IMR-90 (cell line): ENCODE results near the gene GPR27. TPM values are rescaled to one million over a fixed set of nuclear protein-coding genes. Genes with fewer than 3 reads are reported as not detected.

Experiments
- ATAC-seq: fragments of 200-7000 bp; cut with Tn5 transposase; 2 replicates; pipeline ENCODE4 v1.9.1; 2020; ENCODE audit warnings: low read depth, mild to moderate bottlenecking, moderate library complexity
- BruUV-seq: library from RNA; stranded (reverse); fragments of 400-500 nt; replicated peaks from 2 replicates; lab custom pipeline; 2021; lab: Mats Ljungman, UMichigan
- CTCF ChIA-PET: fragments of 300-600 bp; formaldehyde crosslinking; extraction: SDS; loops from one replicate; lab custom pipeline; 2021; ENCODE audit warnings: antibody characterized with exemption; lab: Yijun Ruan, JAX
- POLR2A ChIA-PET: fragments of 300-600 bp; sonication (Branson Sonifier 250); formaldehyde crosslinking; loops from one replicate; lab custom pipeline; 2022; ENCODE audit warnings: antibody characterized with exemption; ENCODE audit not compliant: unreplicated experiment; lab: Charles Lee
- DNase-seq: peaks from one replicate; pipeline ENCODE4 v3.0.0; 2013
- H2AFZ ChIP-seq: replicated peaks from 2 replicates; pipeline ENCODE3; 2013; ENCODE audit warnings: low read length, mild to moderate bottlenecking; ENCODE audit not compliant: poor library complexity
- H2AK5ac ChIP-seq: 2 replicates; pipeline ENCODE4 v1.6.1; 2013; ENCODE audit warnings: low read depth, low read length, inconsistent platforms
- H2AK9ac ChIP-seq: replicated peaks from 2 replicates; pipeline ENCODE3; 2013; ENCODE audit warnings: mild to moderate bottlenecking, low read depth, low read length, moderate library complexity; ENCODE audit not compliant: poor library complexity
- H2BK120ac ChIP-seq: 2 replicates; pipeline ENCODE4 v1.6.1; 2013; ENCODE audit warnings: low read depth, low read length, inconsistent platforms
- H2BK15ac ChIP-seq: 3 replicates; pipeline ENCODE4 v1.6.1; 2013; ENCODE audit warnings: low read depth, low read length, inconsistent platforms
- H2BK20ac ChIP-seq: 2 replicates; pipeline ENCODE4 v1.6.1; 2013; ENCODE audit warnings: low read depth, mild to moderate bottlenecking, inconsistent platforms, low read length, moderate library complexity
- H2BK5ac ChIP-seq: 2 replicates; pipeline ENCODE4 v1.6.1; 2013; ENCODE audit warnings: mild to moderate bottlenecking, low read depth, low read length, inconsistent platforms; ENCODE audit not compliant: poor library complexity, severe bottlenecking
- H3K14ac ChIP-seq: replicated peaks from 2 replicates; pipeline ENCODE4 v1.6.1; 2013; ENCODE audit warnings: low read depth, low read length, inconsistent platforms
- H3K18ac ChIP-seq: 2 replicates; pipeline ENCODE4 v1.6.1; 2013; ENCODE audit warnings: low read depth, low read length, control low read depth
- H3K23ac ChIP-seq: 2 replicates; pipeline ENCODE4 v1.6.1; 2013; ENCODE audit warnings: low read depth, low read length, inconsistent platforms
- H3K27ac ChIP-seq: 2 replicates; pipeline ENCODE4 v1.5.1; 2013; ENCODE audit warnings: mild to moderate bottlenecking, control low read depth, low read length; ENCODE audit not compliant: insufficient read depth
- H3K27me3 ChIP-seq: 2 replicates; pipeline ENCODE4 v1.6.1; 2013; ENCODE audit warnings: low read length; ENCODE audit not compliant: control insufficient read depth, insufficient read depth
- H3K36me3 ChIP-seq: 2 replicates; pipeline ENCODE4 v1.6.1; 2013; ENCODE audit warnings: low read length, mixed read lengths; ENCODE audit not compliant: control insufficient read depth, insufficient read depth
- H3K4ac ChIP-seq: 2 replicates; pipeline ENCODE4 v1.6.1; 2013; ENCODE audit warnings: low read depth, low read length, inconsistent platforms
- H3K4me1 ChIP-seq: 2 replicates; pipeline ENCODE4 v1.6.1; 2013; ENCODE audit warnings: low read length, mixed read lengths; ENCODE audit not compliant: control insufficient read depth, insufficient read depth
- H3K4me2 ChIP-seq: 2 replicates; pipeline ENCODE4 v1.6.1; 2013; ENCODE audit warnings: low read depth, mild to moderate bottlenecking, control low read depth, low read length, moderate library complexity
- H3K4me3 ChIP-seq: 2 replicates; pipeline ENCODE4 v1.5.1; 2013; ENCODE audit warnings: low read depth, mild to moderate bottlenecking, control low read depth, low read length, moderate library complexity; ENCODE audit not compliant: insufficient read depth
- H3K56ac ChIP-seq: 2 replicates; pipeline ENCODE4 v1.6.1; 2013; ENCODE audit warnings: low read length, inconsistent platforms; ENCODE audit not compliant: insufficient read depth; ENCODE audit errors: extremely low read depth
- H3K79me1 ChIP-seq, 2 experiments: 2 replicates each; pipeline ENCODE4 v1.6.1; 2013; ENCODE audit warnings: low read length in 2 of 2, inconsistent platforms in 1 of 2, low read depth in 1 of 2
- H3K9ac ChIP-seq: 2 replicates; pipeline ENCODE4 v1.6.1; 2013; ENCODE audit warnings: low read depth, low read length, control low read depth
- H3K9me1 ChIP-seq: 2 replicates; pipeline ENCODE4 v1.6.1; 2013; ENCODE audit warnings: low read length, inconsistent platforms; ENCODE audit not compliant: insufficient read depth
- H3K9me3 ChIP-seq: 2 replicates; pipeline ENCODE4 v1.6.1; 2013; ENCODE audit warnings: low read length; ENCODE audit not compliant: control insufficient read depth, insufficient read depth
- H4K20me1 ChIP-seq: 2 replicates; pipeline ENCODE4 v1.6.1; 2013; ENCODE audit warnings: low read length, inconsistent platforms; ENCODE audit not compliant: insufficient read depth
- H4K5ac ChIP-seq: 2 replicates; pipeline ENCODE4 v1.6.1; 2013; ENCODE audit warnings: mild to moderate bottlenecking, low read depth, low read length, control low read depth
- H4K8ac ChIP-seq, 2 experiments: 2 replicates each; pipeline ENCODE4 v1.6.1; 2013; ENCODE audit warnings: low read depth in 2 of 2, low read length in 2 of 2, control low read depth in 1 of 2, inconsistent platforms in 1 of 2
- H4K91ac ChIP-seq: 2 replicates; pipeline ENCODE4 v1.6.1; 2013; ENCODE audit warnings: low read depth, low read length, inconsistent platforms; ENCODE audit not compliant: insufficient read depth
- BHLHE40 ChIP-seq: fragments of 150-350 bp; IDR thresholded peaks from 2 replicates; pipeline ENCODE4 v1.6.1; 2016; ENCODE audit warnings: mild to moderate bottlenecking, low read depth, low read length
- FOS ChIP-seq: fragments of 150-350 bp; IDR thresholded peaks from 2 replicates; pipeline ENCODE4 v1.6.1; 2016; ENCODE audit warnings: low read depth, low read length
- NFE2L2 ChIP-seq: fragments of 150-350 bp; IDR thresholded peaks from 2 replicates; pipeline ENCODE4 v1.6.1; 2016; ENCODE audit warnings: low read depth, mild to moderate bottlenecking, low read length
- POLR2A ChIP-seq: IDR thresholded peaks from 2 replicates; pipeline ENCODE4 v1.6.1; 2012; ENCODE audit warnings: mild to moderate bottlenecking, low read depth, low read length
- RAD21 ChIP-seq: IDR thresholded peaks from 2 replicates; pipeline ENCODE4 v1.6.1; 2012; ENCODE audit warnings: low read length, improper control_type of control experiment
- WGBS, 2 experiments: methylation state at CpG; one replicate each; pipeline versions ENCODE4 v1.1.5 to v1.1.7; 2013; ENCODE audit warnings: missing lambda C conversion rate in 2 of 2; ENCODE audit not compliant: insufficient read length in 1 of 2; ENCODE audit errors: extremely low coverage in 2 of 2; 5-methylcytosine and 5-hydroxymethylcytosine counted together
- dilution Hi-C: fragments of 300-500 bp; cut with HindIII; formaldehyde crosslinking; loops from one replicate; pipeline ENCODE4 v1.14.3; 2018; ENCODE audit warnings: low sequenced_read_pairs; ENCODE audit not compliant: unreplicated experiment
- in situ Hi-C: fragments of 300-500 bp; cut with MboI; formaldehyde crosslinking; loops from 3 replicates; pipeline ENCODE4 v1.14.3; 2019; ENCODE audit warnings: low sequenced_read_pairs, inconsistent platforms, mixed read lengths
- intact Hi-C: fragments of 100-400 bp; cut with micrococcal nuclease; formaldehyde crosslinking; loops from 2 replicates; pipeline ENCODE4 v1.10.0; 2022
- polyA plus RNA-seq, 3 experiments: library from polyadenylated mRNA; depleted of rRNA; stranded (reverse); fragments of >200 nt; gene quantifications; 2 replicates each; pipeline ENCODE4 v1.2.3, GENCODE V29; 2012; ENCODE audit warnings: low replicate concordance in 1 of 3
- total RNA-seq: library from RNA; depleted of rRNA; stranded (reverse); fragments of >200 nt; gene quantifications from 2 replicates; pipeline ENCODE4 v1.2.3, GENCODE V29; 2012
- TF ChIP-seq, protein P1 (sequence below): fragments of 150-350 bp; IDR thresholded peaks from 2 replicates; pipeline ENCODE4 v1.6.1; 2016; ENCODE audit warnings: low read depth, mild to moderate bottlenecking, low read length, moderate library complexity, borderline replicate concordance

GPR27 gene
- total and polyA plus RNA-seq, 2 of the 4 experiments (the other 2 are of a cell fraction), result not detected

DNA sequence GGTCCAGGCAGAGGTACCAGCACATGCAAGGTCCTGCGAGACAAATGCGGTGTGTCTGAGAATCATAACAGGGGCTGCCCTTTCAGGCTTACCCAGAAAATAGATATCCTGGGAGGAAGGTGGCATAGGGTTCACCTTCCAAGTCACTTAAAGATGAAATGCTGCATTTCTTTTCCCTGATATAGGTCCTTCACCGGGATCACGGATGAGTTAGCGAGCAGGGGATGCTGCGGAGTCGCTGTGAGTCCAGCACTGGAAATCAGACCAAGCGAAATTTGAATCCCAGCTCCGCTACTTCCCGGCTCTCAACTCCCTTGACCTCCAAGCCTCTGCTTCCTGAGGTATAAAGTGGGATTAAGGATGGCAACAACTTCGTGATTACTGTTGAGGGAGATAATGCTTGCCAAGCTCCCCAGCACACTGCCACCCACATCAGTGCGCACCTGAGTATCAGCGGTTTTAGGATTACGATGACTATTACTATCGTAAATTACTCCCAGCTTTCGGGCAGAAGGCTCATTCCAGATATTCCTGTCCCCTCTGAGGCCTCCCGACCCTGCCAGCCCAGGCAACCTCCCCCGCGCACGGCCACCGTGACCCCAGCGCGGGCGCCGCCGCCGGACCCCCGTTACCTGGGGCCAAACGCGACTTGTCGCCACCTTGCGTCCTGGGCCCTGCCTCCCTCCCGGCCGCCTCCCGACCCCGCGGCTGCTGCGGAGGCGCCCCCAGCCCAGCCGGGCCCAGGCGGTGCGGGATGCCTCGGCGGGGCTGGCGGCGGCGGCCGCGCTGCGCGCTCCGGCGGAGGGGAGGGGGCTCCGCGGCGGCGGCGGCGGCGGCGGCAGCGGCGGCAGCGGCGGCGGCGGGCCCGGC is 589 bp upstream of the GPR27 start:
- Histone ChIP-seq H3K23ac (no peak overlapping the region), H2BK120ac (no peak overlapping the region), H4K5ac (no peak overlapping the region), H3K36me3 (no peaks in the 10 kb centered on the region), H2BK5ac (no peak overlapping the region), H3K4ac (no peak overlapping the region), H3K4me3 (no peak overlapping the region), H3K27me3 (peaks cover 55% of the 10 kb centered on the region), H2AK5ac (no peak overlapping the region), H4K8ac (no peak overlapping the region), H2BK20ac (no peak overlapping the region), H3K14ac (no peak overlapping the region), H3K27ac (no peak overlapping the region), H3K9me3 (no peaks in the 10 kb centered on the region), H3K79me1 (no peaks in the 10 kb centered on the region), H3K56ac (no peak overlapping the region), H2AFZ (peak overlapping the region; percentile 47), H3K9ac (no peak overlapping the region), H3K4me1 (no peaks in the 10 kb centered on the region), H3K18ac (no peak overlapping the region), H4K20me1 (no peaks in the 10 kb centered on the region), H4K91ac (no peak overlapping the region), H2BK15ac (no peak overlapping the region), H2AK9ac (no peak overlapping the region), H3K9me1 (no peaks in the 10 kb centered on the region), H3K4me2 (no peak overlapping the region)
- no TSS peak for BruUV-seq
- TF ChIP-seq BHLHE40 (no peak), NFE2L2 (no peak), FOS (no peak), RAD21 (no peak), POLR2A (no peak)
- TF ChIP-seq, protein P1, sequence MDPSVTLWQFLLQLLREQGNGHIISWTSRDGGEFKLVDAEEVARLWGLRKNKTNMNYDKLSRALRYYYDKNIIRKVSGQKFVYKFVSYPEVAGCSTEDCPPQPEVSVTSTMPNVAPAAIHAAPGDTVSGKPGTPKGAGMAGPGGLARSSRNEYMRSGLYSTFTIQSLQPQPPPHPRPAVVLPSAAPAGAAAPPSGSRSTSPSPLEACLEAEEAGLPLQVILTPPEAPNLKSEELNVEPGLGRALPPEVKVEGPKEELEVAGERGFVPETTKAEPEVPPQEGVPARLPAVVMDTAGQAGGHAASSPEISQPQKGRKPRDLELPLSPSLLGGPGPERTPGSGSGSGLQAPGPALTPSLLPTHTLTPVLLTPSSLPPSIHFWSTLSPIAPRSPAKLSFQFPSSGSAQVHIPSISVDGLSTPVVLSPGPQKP, result no peak
- no peak for ATAC-seq
- intact Hi-C loops (no loop called here), in situ Hi-C loops (no loop called here), dilution Hi-C loops (no loop called here)
- WGBS, 2 experiments, result 4% methylated on average over 4 of the region's 68 CpGs; no CpG with 5 or more reads in 1 of the 2 experiments
- CTCF ChIA-PET, result interaction anchor here (1.4 kb wide), 1 partner anchor 16 kb away, joined by 3 read pairs; no protein-coding TSS in a partner anchor
- POLR2A ChIA-PET, result no interaction called here
- DNase-seq, result no peak
